ENCODE data around the gene MCTP1. TPM values are rescaled to one million over a fixed set of nuclear protein-coding genes. Genes with fewer than 3 reads are reported as not detected.

The MCTP1 gene
- total and polyA plus RNA-seq, 10 of the 15 experiments (the other 5 are each of a cell fraction or from before 2014, with no cell fraction given): 12.6 to 45.9 (median 18.8) TPM

DNA sequence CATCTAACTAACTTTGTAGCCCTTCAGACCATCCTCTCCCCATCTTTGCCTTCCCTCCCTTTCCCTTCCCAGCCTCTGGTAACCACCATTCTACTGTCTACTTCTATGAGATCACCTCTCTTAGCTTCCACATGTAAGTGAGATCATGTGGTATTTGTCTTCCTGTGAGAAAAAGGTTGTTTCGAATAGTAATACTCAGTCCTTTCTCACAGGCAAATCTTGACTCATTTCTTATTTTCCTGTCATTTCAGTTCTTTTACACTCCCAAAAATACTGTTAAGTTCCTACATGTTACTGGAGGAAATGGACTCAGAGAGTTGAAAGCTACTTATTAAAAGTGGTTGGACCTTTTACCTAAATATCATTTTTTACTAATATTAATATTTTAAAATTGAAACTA, 584.3 kb downstream of the MCTP1 start (continued):
- TF ChIP-seq FOXM1 (IDR thresholded peaks at IDR 0.05; ENCODE audit: low read depth, low read length): peak; percentile 84; the same call in 1 of the 2 replicates
- TF ChIP-seq YY1 (IDR thresholded peaks at IDR 0.05; ENCODE audit: low read depth, low read length): no peak
- TF ChIP-seq, protein P1, sequence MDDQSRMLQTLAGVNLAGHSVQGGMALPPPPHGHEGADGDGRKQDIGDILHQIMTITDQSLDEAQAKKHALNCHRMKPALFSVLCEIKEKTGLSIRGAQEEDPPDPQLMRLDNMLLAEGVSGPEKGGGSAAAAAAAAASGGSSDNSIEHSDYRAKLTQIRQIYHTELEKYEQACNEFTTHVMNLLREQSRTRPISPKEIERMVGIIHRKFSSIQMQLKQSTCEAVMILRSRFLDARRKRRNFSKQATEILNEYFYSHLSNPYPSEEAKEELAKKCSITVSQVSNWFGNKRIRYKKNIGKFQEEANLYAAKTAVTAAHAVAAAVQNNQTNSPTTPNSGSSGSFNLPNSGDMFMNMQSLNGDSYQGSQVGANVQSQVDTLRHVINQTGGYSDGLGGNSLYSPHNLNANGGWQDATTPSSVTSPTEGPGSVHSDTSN (IDR thresholded peaks at IDR 0.05; ENCODE audit: insufficient replicate concordance, low read depth, low read length): no peak
- no peak for TF ChIP-seq ESRRA (IDR thresholded peaks at IDR 0.05; ENCODE audit: low read length)
- peak in 1 of 2 experiments; percentile 48; a peak in 2 of 4 replicates for TF ChIP-seq EP300 (IDR thresholded peaks at IDR 0.05; ENCODE audit: borderline replicate concordance in 1 of 2, control insufficient read depth in 1 of 2, low read depth in 2 of 2, low read length in 2 of 2)
- TF ChIP-seq TCF3 (IDR thresholded peaks at IDR 0.05; ENCODE audit: borderline replicate concordance, insufficient read depth, low read depth, low read length): no peak
- no peak for TF ChIP-seq NFXL1 (IDR thresholded peaks at IDR 0.05; ENCODE audit: borderline replicate concordance)
- TF ChIP-seq POLR2AphosphoS5 (IDR thresholded peaks at IDR 0.05; ENCODE audit: low read length): no peak
- no peak for TF ChIP-seq NFYA (IDR thresholded peaks at IDR 0.05; ENCODE audit: borderline replicate concordance, low read depth, low read length)
- no peak for TF ChIP-seq NR2C2 (IDR thresholded peaks at IDR 0.05; ENCODE audit: borderline replicate concordance, control insufficient read depth, insufficient read length, low read depth)
- TF ChIP-seq ZNF384 (IDR thresholded peaks at IDR 0.05; ENCODE audit: borderline replicate concordance, low read depth, low read length): no peak
- TF ChIP-seq NFYB (IDR thresholded peaks at IDR 0.05; ENCODE audit: insufficient read depth, low read depth, low read length): no peak
- TF ChIP-seq ELK1 (IDR thresholded peaks at IDR 0.05; ENCODE audit: low read depth, low read length): no peak
- TF ChIP-seq NKRF (conservative IDR thresholded peaks at IDR 0.05): no peak
- no peak for TF ChIP-seq TAF1 (IDR thresholded peaks at IDR 0.05; ENCODE audit: borderline replicate concordance, low read depth, low read length)
- no peak for TF ChIP-seq EZH2 (IDR thresholded peaks at IDR 0.05; ENCODE audit: borderline replicate concordance, control insufficient read depth, low read depth, low read length)
- TF ChIP-seq CREM (IDR thresholded peaks at IDR 0.05; ENCODE audit: low read depth): peak; percentile 70; the same call in 1 of the 2 replicates
- TF ChIP-seq ZNF207 (IDR thresholded peaks at IDR 0.05; ENCODE audit: borderline replicate concordance): no peak
- TF ChIP-seq, protein P2, sequence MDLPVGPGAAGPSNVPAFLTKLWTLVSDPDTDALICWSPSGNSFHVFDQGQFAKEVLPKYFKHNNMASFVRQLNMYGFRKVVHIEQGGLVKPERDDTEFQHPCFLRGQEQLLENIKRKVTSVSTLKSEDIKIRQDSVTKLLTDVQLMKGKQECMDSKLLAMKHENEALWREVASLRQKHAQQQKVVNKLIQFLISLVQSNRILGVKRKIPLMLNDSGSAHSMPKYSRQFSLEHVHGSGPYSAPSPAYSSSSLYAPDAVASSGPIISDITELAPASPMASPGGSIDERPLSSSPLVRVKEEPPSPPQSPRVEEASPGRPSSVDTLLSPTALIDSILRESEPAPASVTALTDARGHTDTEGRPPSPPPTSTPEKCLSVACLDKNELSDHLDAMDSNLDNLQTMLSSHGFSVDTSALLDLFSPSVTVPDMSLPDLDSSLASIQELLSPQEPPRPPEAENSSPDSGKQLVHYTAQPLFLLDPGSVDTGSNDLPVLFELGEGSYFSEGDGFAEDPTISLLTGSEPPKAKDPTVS (IDR thresholded peaks at IDR 0.05; ENCODE audit: low read depth, low read length): no peak
- TF ChIP-seq SMARCA5 (IDR thresholded peaks at IDR 0.05): no peak
- TF ChIP-seq PAX8 (IDR thresholded peaks at IDR 0.05): no peak
- no peak for TF ChIP-seq USF2 (IDR thresholded peaks at IDR 0.05; ENCODE audit: borderline replicate concordance, low read depth, low read length)

Measured in GM12878 (cell line).